Stimulated activated CD4-positive, alpha-beta T cell treated with anti-CD3 and anti-CD28 coated beads, TNF-alpha, amount 100 ng/mL, for 24 hours (primary cell): ENCODE measurements around the gene RPUSD4.

ENCODE experiments used
- DNase-seq, 3 experiments: peaks; one replicate each; pipeline ENCODE4 v3.0.0-alpha.2; 2020; ENCODE audit warnings: low read depth in 3 of 3

Gene RPUSD4

GRCh38 chr11:126182787-126183445 lies 28.5 kb downstream of the RPUSD4 start:
- DNase-seq, result no peak

- DNase-seq, result no peak
Measured at GRCh38 chr11:126181939-126182730, 29.3 kb downstream of the RPUSD4 start.

- no peak for DNase-seq
Measured at GRCh38 chr11:126176853-126177470, 34.5 kb downstream of the RPUSD4 start.

- no peak for DNase-seq
Measured at GRCh38 chr11:126175393-126175792, 36.1 kb downstream of the RPUSD4 start.

DNA sequence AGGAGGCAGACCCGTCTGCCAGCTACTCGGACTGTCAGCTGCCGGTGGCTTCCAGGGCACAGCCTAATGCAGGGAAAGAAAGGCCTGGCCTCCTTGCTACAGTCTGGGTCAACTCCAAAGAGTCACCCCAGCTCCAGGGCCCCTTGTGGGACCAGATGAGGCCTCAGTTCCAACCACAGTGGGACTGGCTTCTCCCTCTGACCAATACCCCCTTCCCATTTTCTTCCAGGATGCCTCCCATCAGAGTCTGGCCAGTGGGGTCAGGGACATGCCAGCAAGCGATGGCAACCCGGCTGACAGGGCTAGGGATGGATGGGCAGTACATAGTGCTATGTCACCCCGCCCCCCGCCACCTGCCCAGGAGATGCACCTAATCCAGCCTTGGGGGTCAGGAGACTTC lies 36.6 kb downstream of the RPUSD4 start:
- no peak for DNase-seq

DNA sequence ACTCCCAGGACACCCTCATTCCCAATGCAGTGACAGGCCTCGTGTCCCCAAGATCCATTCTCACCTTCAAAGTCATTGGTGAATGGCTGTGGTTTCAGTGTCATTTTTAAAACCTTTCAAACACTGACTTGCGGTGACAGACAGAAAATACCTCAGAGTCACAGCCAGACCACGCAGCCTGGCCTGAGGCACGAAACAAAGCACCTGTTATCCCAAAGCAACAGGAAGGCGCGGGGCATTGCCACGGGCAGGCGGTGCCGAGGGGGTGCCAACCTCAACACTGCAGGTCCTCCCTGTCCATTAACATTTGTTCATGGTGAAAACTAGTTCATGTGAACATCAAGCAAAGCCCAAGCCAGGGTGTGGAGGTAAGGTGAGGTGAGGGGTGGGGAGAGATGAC lies 38.2 kb downstream of the RPUSD4 start:
- DNase-seq, result no peak

DNA sequence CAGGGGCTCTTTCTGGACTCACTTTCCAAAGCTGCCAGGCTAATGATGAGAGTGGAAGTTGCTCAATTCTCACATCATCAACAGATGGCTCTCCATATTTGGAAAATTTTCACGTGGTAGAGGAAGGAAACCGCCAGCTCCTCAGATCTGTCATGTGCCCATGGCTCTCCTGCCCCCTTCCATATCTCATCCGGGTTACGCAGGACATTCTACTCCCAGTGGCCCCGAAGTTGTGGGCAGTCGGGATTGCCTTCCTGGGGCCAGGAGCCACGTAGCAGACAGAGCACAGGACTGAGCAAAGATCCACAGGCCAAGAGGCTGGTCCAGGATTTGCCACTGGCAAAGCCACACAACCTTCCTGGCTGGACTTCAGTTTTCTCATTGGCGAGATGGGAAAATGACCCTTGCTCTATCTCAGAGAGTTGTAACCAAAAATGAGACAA lies 38.8 kb downstream of the RPUSD4 start:
- no peak for DNase-seq

GRCh38 chr11:126169291-126169690 lies 42.2 kb downstream of the RPUSD4 start:
- no peak for DNase-seq

- DNase-seq, result no peak
Measured at GRCh38 chr11:126167488-126167887, 44.0 kb downstream of the RPUSD4 start.

DNA sequence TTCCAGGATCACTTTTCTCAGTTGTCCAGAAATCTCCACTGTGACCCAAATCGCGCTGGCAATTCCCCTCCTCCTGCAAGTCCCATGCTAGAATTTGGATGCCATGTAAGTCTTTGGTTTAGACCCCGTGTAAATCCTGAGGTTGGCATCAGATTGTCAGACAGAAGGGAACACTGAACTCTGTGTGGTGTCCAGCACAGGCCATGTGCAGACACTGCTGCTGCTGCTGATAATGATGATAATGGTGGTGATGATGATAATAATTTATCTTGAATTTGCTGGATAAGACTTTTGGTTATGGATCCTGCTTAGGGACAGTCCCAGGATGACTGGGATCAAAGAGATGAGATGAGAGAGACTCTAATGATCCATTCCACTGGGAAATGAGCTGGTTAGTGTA lies 45.0 kb downstream of the RPUSD4 start:
- no peak for DNase-seq

DNA sequence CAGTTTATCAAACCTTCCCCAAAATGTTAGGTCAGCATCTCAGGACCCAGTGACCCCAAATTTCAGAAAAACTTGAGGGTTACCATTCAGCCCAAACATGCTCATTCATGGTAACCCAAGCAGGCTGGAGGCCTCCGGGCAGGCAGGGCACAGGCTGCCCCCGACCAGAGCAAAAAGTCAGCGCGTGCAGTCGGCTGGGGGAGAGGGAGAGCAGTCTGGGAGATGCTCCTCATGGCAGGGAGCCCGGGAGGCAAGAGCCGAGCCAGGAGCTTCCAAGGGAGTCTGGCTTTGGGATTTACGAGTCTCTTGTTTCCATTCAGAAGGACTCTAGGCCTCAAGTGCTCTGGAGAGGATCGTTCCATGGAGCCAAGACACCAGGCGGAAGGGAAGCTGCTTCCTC lies 45.7 kb downstream of the RPUSD4 start:
- no peak for DNase-seq

DNA sequence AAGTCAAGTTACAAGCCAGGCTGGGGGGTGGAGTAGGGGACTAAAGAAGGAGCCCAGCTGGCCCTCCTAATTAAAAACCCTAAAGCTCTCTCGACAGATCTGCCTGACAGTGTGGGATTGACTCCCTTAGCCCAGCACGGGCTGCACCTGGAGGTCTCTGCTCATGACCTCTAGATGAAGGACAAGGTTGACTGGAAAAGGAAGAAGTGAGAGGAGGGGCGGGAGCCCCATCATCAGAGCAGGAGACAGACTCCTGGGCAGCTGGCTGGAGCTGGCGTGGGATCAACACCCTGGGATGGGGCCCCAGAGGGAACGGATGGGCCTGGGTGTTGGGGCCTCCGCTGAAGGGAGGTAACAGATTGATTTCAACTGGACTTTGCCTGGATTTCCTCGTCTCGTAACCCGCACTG lies 46.1 kb downstream of the RPUSD4 start:
- DNase-seq, result no peak

GRCh38 chr11:126164781-126165180 lies 46.7 kb downstream of the RPUSD4 start:
- DNase-seq, result no peak

GRCh38 chr11:126163779-126164178 lies 47.7 kb downstream of the RPUSD4 start:
- no peak for DNase-seq

DNA sequence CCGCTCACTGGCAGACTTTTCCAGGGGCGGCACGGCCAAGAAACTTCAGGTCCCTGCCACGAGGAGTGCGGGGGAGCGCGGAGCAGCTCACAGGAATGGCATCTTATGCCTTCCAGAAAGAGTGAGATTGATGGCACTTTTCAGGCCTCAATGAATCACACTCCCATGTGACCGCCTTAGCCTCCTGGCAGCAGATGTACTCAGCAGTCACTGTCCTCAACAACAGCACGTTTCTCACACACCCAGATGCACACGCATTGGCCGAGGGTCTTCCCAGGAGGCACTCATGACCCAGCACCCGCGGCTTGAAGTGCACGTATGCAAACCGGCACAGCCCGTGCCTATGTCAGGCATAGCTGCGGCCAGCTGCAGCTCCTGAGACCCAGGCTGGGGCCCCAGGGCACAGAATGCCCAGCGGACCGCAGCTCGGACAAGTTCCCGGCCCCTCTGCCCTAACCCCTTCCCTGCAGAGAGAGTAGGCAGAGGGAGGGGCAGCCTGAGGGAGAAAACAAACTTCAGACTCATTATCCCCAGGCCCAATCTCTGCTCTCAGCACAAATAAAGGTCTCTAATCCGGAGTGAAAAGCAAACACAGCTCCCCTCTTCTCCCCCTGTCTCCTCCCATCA lies 48.3 kb downstream of the RPUSD4 start:
- no peak for DNase-seq

GRCh38 chr11:126162306-126163030 lies 49.0 kb downstream of the RPUSD4 start:
- DNase-seq, result no peak

DNA sequence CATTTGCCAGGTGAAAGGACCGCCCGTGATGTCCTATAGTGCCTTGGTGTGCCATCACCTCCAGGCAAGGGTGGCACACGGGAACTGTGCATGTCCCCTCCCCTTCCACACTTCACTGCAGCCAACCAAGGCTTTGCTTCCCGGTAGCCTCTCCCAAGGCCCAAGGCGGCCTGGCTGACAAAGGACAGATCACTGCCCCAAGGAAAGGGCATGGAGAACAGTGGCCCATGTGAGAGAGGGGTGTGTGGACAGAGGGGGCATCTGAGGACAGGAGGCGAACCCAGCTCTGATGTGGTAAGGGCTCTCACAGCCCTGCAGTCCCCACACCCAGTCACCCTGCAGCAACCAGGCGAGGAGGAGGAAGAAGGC lies 50.4 kb downstream of the RPUSD4 start:
- DNase-seq, result no peak

- no peak for DNase-seq
Measured at GRCh38 chr11:126160345-126161022, 51.0 kb downstream of the RPUSD4 start.

DNA sequence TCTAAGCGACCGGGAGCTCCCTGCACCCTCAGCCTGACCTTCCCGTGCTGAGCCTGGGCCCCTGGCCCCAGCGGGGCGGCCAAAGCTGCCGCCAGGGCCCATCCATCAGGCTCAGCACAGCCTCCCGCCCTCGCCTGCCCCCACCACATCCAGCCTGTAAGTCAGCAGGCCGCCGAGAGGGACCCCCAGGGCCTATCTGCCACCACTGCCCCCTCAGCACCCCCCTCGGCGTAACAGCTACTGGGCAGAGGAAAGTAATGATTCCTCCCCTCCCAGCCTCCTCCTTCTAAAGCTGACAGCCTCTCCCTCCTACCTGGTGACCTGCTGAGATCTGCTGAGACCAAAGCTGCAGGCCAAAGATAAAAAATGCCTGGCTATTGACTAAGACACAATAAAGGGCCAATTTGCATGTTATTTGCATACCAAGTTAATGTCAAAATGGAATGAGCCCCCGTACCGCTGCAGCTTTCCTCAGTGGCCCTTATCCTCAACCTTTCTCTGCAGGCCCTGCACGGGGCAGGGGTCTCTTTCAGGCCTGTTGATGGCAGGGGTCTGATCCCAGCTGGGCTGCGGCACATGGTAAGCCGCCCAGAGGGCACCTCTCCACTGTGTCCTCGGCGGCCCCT lies 51.6 kb downstream of the RPUSD4 start:
- no peak for DNase-seq

GRCh38 chr11:126158054-126158791 lies 53.2 kb downstream of the RPUSD4 start:
- no peak for DNase-seq
